GM12872 (cell line): Measurements from ENCODE around the gene IL17RB.

ENCODE experiments used
- CTCF ChIP-seq: IDR thresholded peaks from 3 replicates; pipeline ENCODE4 v1.5.1; 2011; ENCODE audit warnings: low read depth, mild to moderate bottlenecking, low read length, moderate library complexity; ENCODE audit not compliant: insufficient read depth

Gene IL17RB

DNA sequence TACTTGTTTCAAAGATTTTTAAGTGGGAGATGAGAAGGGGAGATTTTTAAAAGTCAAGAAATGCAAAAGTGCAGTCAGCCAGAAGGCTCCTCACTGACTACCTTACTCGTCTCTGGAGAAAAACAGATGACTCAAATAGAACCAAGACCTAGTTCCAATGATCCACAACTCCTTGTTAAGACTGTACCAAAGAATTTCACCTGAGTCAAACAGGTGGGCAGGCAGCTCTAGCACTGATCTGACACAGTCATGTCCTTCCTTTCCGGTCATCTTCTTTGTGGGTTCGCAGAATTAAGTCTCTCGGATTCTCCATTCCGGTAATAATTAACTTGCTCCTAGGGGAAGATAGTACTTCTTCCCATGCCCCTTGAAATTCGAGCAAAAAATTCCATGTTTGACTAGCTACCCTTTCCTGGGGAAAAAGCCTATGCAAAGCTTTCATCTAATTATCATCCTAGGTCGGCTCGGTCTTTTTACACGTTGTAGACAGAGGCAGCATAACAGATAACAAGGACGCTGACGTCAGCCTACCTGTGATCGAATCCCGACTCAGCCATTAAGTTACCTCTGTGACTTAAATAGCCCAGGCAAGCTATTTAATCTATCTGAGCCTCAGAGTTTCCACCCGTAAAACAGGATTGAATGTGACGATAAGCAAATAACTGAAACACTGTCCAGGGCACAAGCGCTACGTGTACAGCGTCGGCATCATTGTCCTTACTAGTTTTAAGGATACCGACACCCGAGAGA lies 44.5 kb downstream of the IL17RB start:
- TF ChIP-seq CTCF: no peak

- TF ChIP-seq CTCF: no peak
These were observed 45.3 kb downstream of the IL17RB start, which contains the start of gene SELENOK for GRCh38 chr3:53891497-53892285. Gene SELENOK (minus strand): TSS chr3:53891859.

- no peak for TF ChIP-seq CTCF
These were observed 45.9 kb downstream of the IL17RB start for GRCh38 chr3:53892286-53892637.

GRCh38 chr3:53899750-53900149 lies 53.4 kb downstream of the IL17RB start:
- TF ChIP-seq CTCF: no peak

- no peak for TF ChIP-seq CTCF
These were observed 54.4 kb downstream of the IL17RB start for GRCh38 chr3:53900666-53901331.

- TF ChIP-seq CTCF: no peak
These were observed 55.7 kb downstream of the IL17RB start for GRCh38 chr3:53902067-53902466.

- no peak for TF ChIP-seq CTCF
These were observed 56.3 kb downstream of the IL17RB start for GRCh38 chr3:53902711-53903110.
